ENCODE data around the gene PSENEN. TPM values are rescaled to one million over a fixed set of nuclear protein-coding genes. Genes with fewer than 3 reads are reported as not detected.
"Not testable (repeated sequence)": the region's sequence is repeated elsewhere in the genome, so short reads cannot be mapped to it uniquely, and the experiment has no call there.

Gene PSENEN
- total RNA-seq, 1 donor from 2014 or later: 45.1 TPM

DNA sequence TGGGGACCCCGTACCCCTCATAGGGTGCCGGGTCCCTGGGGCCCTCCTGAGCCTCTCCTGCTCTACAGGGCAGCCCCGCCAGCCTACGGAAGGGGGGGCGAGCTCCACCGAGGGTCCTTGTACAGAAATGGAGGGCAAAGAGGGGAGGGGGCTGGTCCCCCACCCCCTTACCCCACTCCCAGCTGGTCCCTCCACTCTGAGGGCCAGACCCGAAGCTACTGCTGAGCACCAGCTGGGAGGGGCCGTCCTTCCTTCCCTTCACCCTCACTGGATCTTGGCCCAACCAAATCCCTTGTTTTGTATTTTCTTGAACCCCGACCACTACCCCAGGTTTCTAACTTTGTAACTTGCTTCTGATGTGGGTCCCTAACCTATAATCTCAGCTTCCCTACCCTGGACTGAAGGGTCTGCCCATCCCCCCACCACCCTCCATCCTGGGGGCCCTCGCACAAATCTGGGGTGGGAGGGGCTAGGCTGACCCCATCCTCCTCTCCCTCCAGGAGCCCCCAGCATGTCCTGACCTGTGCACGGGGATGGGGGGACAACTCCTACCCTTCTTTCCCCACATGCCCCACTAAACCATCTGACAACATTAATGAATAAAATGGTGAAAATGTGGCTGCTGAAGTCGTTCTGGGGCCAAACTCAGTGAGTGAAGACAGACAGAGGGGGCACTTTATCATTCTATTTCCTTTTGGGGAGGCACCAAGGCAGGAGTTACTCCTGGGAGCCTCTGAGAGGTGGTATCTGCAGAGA, 42.9 kb downstream of the PSENEN start:
- DNase-seq (ENCODE audit: low spot score): no peak
- H3K4me1 Mint-ChIP-seq (ENCODE audit: low read depth): no peaks in the 10 kb centered on the region
- H3K36me3 Mint-ChIP-seq (ENCODE audit: low read depth): peaks cover 3% of the 10 kb centered on the region
- intact Hi-C loops (cut with micrococcal nuclease): no loop called here
- H3K27ac Mint-ChIP-seq: no peak overlapping the region
- no peak overlapping the region for H3K4me3 Mint-ChIP-seq (ENCODE audit: low read depth)
- no peaks in the 10 kb centered on the region for H3K9me3 Mint-ChIP-seq
- no peaks in the 10 kb centered on the region for H3K27me3 Mint-ChIP-seq (ENCODE audit: low read depth)

GRCh38 chr19:35789195-35789977, 43.9 kb downstream of the PSENEN start:
- Mint-ChIP-seq H3K36me3 (ENCODE audit: low read depth) (no peaks in the 10 kb centered on the region), H3K27me3 (ENCODE audit: low read depth) (no peaks in the 10 kb centered on the region), H3K4me3 (ENCODE audit: low read depth) (no peak overlapping the region), H3K9me3 (no peaks in the 10 kb centered on the region), H3K27ac (no peak overlapping the region), H3K4me1 (ENCODE audit: low read depth) (no peaks in the 10 kb centered on the region)
- DNase-seq (ENCODE audit: low spot score): no peak
- intact Hi-C loops (cut with micrococcal nuclease): no loop called here

DNA sequence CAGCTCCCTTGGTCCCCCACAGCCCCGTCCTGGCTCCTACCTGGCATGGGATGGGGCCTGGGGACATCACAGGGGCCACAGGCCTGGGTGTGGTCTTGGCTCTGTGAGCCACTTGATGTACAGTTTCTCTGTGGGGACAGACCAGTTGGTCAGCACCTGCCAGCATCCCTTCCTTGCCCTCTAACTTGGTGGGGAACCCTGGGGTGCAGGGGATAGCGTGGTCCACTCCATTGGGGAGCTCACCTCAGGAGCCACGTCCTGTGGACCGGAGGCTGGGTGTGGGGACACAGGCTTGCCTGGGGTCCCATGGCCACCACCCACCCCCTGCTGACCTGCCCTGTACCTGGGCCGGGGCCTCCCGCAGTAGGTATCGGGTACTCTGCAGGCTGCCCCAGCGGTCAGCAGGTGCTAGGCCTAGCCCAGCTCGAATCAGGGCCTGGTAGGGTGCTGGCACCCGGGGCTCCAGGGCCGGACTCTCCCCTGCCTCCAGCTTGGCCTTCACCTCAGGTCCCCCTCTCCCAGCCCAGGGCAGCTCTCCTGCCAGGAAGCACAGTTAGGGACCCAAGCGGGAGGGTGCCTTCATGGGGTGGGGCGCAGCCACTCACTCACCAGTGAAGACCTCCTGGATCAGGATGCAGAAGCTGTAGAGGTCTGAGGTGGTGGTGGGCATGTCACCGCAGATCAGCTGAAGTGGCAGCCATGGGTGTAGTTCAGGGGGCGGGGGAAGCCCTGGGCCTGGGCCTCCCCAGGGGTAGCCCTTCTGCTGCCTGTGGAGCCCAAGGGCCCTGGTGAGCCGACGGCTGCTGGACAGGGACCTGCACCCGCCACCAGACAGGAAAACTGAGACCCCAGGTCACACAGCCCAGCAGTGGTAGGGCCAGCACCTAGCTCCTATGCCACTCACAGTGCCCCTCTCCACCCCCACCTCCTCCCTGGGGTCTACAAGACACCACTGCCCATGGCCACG, 44.8 kb downstream of the PSENEN start:
- Mint-ChIP-seq H3K27me3 (ENCODE audit: low read depth) (no peaks in the 10 kb centered on the region), H3K4me1 (ENCODE audit: low read depth) (no peaks in the 10 kb centered on the region), H3K9me3 (no peaks in the 10 kb centered on the region), H3K27ac (no peak overlapping the region), H3K4me3 (ENCODE audit: low read depth) (no peak overlapping the region), H3K36me3 (ENCODE audit: low read depth) (no peaks in the 10 kb centered on the region)
- intact Hi-C loops (cut with micrococcal nuclease): no loop called here
- DNase-seq (ENCODE audit: low spot score): no peak

- no peaks in the 10 kb centered on the region for H3K4me1 Mint-ChIP-seq (ENCODE audit: low read depth)
- no peak overlapping the region for H3K27ac Mint-ChIP-seq
- no peaks in the 10 kb centered on the region for H3K36me3 Mint-ChIP-seq (ENCODE audit: low read depth)
- no peak overlapping the region for H3K4me3 Mint-ChIP-seq (ENCODE audit: low read depth)
- intact Hi-C loops (cut with micrococcal nuclease): no loop called here
- H3K9me3 Mint-ChIP-seq: no peaks in the 10 kb centered on the region
- DNase-seq (ENCODE audit: low spot score): no peak
- H3K27me3 Mint-ChIP-seq (ENCODE audit: low read depth): peaks cover 4% of the 10 kb centered on the region
Measured at GRCh38 chr19:35790981-35791813, 45.7 kb downstream of the PSENEN start.

DNA sequence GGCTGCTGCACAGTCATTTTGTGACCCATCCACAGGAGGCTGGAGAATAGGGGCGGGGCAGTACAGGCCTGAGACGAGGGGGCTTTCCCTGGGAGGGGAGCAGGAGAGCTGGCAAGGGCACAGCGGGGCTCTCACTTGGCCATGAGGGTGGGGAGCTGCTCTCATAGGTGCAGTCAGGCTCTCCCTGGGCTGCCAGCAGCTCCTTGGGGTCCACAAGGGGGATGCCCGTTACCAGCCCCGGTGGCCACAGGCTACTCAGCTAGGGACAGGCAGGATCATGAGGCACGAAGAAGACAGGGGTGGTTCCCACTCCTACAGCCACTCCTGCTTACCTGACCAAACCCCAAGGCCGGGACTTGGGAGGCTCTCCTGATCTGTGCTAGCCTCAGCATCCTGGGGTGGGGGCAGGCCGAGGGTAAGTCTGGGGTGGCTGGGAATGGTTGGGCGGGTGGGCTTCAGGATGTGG, 46.4 kb downstream of the PSENEN start:
- Mint-ChIP-seq H3K4me1 (ENCODE audit: low read depth) (no peaks in the 10 kb centered on the region), H3K9me3 (no peaks in the 10 kb centered on the region), H3K27me3 (ENCODE audit: low read depth) (peaks cover 11% of the 10 kb centered on the region), H3K27ac (no peak overlapping the region), H3K4me3 (ENCODE audit: low read depth) (no peak overlapping the region), H3K36me3 (ENCODE audit: low read depth) (no peaks in the 10 kb centered on the region)
- intact Hi-C loops (cut with micrococcal nuclease): no loop called here
- no peak for DNase-seq (ENCODE audit: low spot score)

DNA sequence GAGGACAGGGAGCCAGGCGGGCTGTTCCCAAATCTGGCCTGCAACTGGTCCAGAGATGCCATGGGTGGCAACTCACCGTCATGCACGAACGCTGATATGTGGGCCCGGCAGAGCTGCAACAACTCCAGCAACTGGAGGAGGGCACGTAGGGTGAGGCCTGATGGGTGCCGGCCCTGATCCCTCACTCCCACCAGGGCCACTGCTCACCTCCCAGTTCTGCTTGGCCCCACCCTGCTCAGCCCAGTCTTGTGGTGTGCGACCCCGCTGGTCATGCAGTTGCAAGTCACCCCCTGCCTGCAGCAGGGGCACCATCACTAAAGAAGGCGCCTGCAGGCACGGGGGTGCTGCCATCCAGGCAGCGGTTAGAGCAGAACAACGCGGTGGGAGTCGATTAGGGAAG, 46.9 kb downstream of the PSENEN start:
- Mint-ChIP-seq H3K9me3 (no peaks in the 10 kb centered on the region), H3K4me3 (ENCODE audit: low read depth) (no peak overlapping the region), H3K4me1 (ENCODE audit: low read depth) (no peaks in the 10 kb centered on the region), H3K36me3 (ENCODE audit: low read depth) (no peaks in the 10 kb centered on the region), H3K27ac (no peak overlapping the region), H3K27me3 (ENCODE audit: low read depth) (peaks cover 15% of the 10 kb centered on the region)
- intact Hi-C loops (cut with micrococcal nuclease): no loop called here
- no peak for DNase-seq (ENCODE audit: low spot score)

- no peak for DNase-seq (ENCODE audit: low spot score)
- Mint-ChIP-seq H3K4me1 (ENCODE audit: low read depth) (no peaks in the 10 kb centered on the region), H3K27me3 (ENCODE audit: low read depth) (peaks cover 18% of the 10 kb centered on the region), H3K9me3 (no peaks in the 10 kb centered on the region), H3K36me3 (ENCODE audit: low read depth) (no peaks in the 10 kb centered on the region), H3K4me3 (ENCODE audit: low read depth) (no peak overlapping the region), H3K27ac (no peak overlapping the region)
- intact Hi-C loops (cut with micrococcal nuclease): no loop called here
Measured at GRCh38 chr19:35792888-35793287, 47.4 kb downstream of the PSENEN start.

DNA sequence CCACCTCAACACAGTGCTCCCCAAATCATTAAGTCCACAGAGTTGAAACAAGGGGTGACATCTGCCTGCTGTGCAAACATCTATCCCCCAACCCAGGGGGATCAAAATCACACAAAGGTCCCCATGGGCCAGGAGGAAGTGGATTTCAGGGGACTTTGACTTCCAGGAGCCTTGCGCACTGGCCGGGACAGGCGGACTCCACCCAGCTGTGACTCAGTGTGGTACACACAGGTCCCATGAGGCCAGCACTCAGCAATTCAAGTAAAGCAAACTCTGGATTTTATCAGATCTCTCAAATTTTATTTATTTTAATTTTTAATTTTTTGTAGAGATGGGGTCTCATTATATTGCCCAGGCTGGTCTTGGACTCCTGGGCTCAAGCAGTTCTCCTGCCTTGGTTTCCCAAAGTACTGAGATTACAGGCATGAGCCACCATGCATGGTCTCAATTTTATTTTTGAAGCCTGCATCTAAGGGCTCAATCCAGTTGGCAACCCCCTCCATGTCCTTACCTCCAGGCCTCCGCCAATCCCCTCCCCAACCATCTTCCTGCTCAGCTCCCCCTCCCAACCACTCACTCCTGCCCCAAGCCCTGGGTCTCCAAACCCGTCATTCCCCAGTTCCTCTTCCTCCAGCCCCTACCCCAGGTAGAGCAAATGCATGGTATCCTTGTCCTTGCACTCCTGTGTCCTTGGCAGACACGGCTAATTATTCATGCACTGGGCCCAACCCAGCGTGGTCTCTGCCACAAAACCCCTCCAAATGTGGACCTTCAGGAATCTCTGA, 48.1 kb downstream of the PSENEN start:
- Mint-ChIP-seq H3K36me3 (ENCODE audit: low read depth) (no peaks in the 10 kb centered on the region), H3K4me3 (ENCODE audit: low read depth) (no peak overlapping the region), H3K4me1 (ENCODE audit: low read depth) (no peaks in the 10 kb centered on the region), H3K27ac (no peak overlapping the region), H3K27me3 (ENCODE audit: low read depth) (peaks cover 20% of the 10 kb centered on the region), H3K9me3 (no peaks in the 10 kb centered on the region)
- DNase-seq (ENCODE audit: low spot score): no peak
- intact Hi-C loops (cut with micrococcal nuclease): no loop called here

GRCh38 chr19:35795564-35795963, 50.1 kb downstream of the PSENEN start:
- H3K36me3 Mint-ChIP-seq (ENCODE audit: low read depth); H3K4me1 Mint-ChIP-seq (ENCODE audit: low read depth); H3K27ac Mint-ChIP-seq; H3K9me3 Mint-ChIP-seq; DNase-seq (ENCODE audit: low spot score); intact Hi-C loops (cut with micrococcal nuclease); H3K4me3 Mint-ChIP-seq (ENCODE audit: low read depth): not testable (repeated sequence)
- peaks cover 22% of the 10 kb centered on the region for H3K27me3 Mint-ChIP-seq (ENCODE audit: low read depth)

Data from activated T-helper 2 cell treated with anti-CD3 and anti-CD28 coated beads, Interferon-gamma antibody, Interleukin-2, Interleukin-4, amounts not matched to agents 10 μg/mL and 5 μg/mL and 100 μg/mL, durations not matched to agents 14 hours and 24 hours and 36 hours (primary cell).